Liver (tissue), 3 donors: ENCODE results near the gene FARP1.

Experiments
- RAD21 ChIP-seq, 2 donors: IDR thresholded peaks; 2 replicates each; pipeline ENCODE4 v1.6.1; 2016; ENCODE audit warnings: antibody characterized with exemption in 2 of 2, mild to moderate bottlenecking in 2 of 2
- RXRA ChIP-seq, 2 donors: IDR thresholded peaks; 2 replicates each; pipeline ENCODE4 v1.6.1; 2017 to 2018; ENCODE audit warnings: antibody characterized with exemption in 2 of 2, mild to moderate bottlenecking in 1 of 2
- SP1 ChIP-seq: IDR thresholded peaks from 2 replicates; pipeline ENCODE4 v1.6.1; 2018; ENCODE audit warnings: antibody characterized with exemption, mild to moderate bottlenecking
- YY1 ChIP-seq: IDR thresholded peaks from 2 replicates; pipeline ENCODE4 v1.6.1; 2016; ENCODE audit warnings: antibody characterized with exemption, mild to moderate bottlenecking
- ZBTB33 ChIP-seq: IDR thresholded peaks from 2 replicates; pipeline ENCODE4 v1.6.1; 2016; ENCODE audit warnings: antibody characterized with exemption
- TF ChIP-seq, protein P1 (sequence below): fragments of 150-350 bp; IDR thresholded peaks from 2 replicates; pipeline ENCODE4 v1.5.1; 2017; ENCODE audit warnings: improper control_type of control experiment, low read depth, low read length; ENCODE audit not compliant: missing input control
- TF ChIP-seq, protein P2 (sequence below): IDR thresholded peaks from 2 replicates; pipeline ENCODE4 v1.6.1; 2016; ENCODE audit warnings: antibody characterized with exemption, mild to moderate bottlenecking
- donor health status: healthy.
- donor health status: healthy.

GRCh38 chr13:98332691-98333090 is 189.8 kb downstream of the FARP1 start:
- TF ChIP-seq, protein P1, sequence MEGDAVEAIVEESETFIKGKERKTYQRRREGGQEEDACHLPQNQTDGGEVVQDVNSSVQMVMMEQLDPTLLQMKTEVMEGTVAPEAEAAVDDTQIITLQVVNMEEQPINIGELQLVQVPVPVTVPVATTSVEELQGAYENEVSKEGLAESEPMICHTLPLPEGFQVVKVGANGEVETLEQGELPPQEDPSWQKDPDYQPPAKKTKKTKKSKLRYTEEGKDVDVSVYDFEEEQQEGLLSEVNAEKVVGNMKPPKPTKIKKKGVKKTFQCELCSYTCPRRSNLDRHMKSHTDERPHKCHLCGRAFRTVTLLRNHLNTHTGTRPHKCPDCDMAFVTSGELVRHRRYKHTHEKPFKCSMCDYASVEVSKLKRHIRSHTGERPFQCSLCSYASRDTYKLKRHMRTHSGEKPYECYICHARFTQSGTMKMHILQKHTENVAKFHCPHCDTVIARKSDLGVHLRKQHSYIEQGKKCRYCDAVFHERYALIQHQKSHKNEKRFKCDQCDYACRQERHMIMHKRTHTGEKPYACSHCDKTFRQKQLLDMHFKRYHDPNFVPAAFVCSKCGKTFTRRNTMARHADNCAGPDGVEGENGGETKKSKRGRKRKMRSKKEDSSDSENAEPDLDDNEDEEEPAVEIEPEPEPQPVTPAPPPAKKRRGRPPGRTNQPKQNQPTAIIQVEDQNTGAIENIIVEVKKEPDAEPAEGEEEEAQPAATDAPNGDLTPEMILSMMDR, result no peak
- TF ChIP-seq, protein P2, sequence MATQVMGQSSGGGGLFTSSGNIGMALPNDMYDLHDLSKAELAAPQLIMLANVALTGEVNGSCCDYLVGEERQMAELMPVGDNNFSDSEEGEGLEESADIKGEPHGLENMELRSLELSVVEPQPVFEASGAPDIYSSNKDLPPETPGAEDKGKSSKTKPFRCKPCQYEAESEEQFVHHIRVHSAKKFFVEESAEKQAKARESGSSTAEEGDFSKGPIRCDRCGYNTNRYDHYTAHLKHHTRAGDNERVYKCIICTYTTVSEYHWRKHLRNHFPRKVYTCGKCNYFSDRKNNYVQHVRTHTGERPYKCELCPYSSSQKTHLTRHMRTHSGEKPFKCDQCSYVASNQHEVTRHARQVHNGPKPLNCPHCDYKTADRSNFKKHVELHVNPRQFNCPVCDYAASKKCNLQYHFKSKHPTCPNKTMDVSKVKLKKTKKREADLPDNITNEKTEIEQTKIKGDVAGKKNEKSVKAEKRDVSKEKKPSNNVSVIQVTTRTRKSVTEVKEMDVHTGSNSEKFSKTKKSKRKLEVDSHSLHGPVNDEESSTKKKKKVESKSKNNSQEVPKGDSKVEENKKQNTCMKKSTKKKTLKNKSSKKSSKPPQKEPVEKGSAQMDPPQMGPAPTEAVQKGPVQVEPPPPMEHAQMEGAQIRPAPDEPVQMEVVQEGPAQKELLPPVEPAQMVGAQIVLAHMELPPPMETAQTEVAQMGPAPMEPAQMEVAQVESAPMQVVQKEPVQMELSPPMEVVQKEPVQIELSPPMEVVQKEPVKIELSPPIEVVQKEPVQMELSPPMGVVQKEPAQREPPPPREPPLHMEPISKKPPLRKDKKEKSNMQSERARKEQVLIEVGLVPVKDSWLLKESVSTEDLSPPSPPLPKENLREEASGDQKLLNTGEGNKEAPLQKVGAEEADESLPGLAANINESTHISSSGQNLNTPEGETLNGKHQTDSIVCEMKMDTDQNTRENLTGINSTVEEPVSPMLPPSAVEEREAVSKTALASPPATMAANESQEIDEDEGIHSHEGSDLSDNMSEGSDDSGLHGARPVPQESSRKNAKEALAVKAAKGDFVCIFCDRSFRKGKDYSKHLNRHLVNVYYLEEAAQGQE, result no peak
- TF ChIP-seq SP1 (no peak), RXRA (IDR thresholded peaks at IDR 0.05) (no peak), YY1 (no peak), RAD21 (IDR thresholded peaks at IDR 0.05) (no peak), ZBTB33 (no peak)
